Activated T-cell treated with anti-CD3 and anti-CD28 coated beads for 1 hour (primary cell): ENCODE results near the gene GRID1.
A peak's percentile ranks its signal among the peaks of the same experiment; 100 is the strongest.
"Not testable (repeated sequence)": the region's sequence is repeated elsewhere in the genome, so short reads cannot be mapped to it uniquely, and the experiment has no call there.

Source experiments
- DNase-seq: peaks from one replicate; pipeline ENCODE4 v3.0.0-alpha.2; 2020; ENCODE audit warnings: low read depth

The GRID1 gene

DNA sequence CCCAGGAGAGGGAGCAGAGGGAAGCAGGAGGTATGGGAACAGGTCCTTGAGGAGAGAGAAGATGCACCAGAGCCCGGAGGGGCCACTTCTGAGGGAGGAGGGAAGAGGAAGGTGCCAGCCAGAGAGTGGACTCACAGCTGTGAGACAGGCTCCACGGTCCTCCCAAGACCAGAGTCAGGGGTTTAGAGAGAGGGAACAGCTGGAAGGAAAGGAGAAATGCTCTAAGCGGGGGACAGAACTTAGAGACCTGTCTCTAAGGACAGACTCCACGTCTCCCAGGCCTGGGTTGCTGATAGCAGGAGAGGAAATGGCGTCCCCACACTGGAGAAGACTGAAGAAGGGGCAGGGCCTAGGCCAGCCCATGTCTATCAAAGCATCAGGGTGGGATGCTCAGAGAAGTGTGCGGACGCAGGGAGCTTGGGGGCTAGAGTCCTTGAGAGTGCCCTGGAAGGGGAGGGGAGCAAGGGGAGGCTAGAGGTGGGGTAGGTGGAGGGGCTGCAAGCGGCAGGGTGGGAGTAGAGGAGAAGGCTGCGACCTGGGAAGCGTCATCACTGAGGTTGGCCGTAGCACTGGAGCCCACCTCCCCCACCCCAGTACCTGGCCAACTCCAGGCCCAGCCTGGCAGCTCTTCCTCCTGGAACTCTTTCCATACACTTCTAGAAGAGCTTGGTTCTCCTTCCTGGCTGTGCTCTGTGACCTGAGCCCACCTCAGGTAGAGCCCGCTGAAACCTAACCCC, 25.6 kb upstream of the GRID1 start:
- DNase-seq, result no peak

DNA sequence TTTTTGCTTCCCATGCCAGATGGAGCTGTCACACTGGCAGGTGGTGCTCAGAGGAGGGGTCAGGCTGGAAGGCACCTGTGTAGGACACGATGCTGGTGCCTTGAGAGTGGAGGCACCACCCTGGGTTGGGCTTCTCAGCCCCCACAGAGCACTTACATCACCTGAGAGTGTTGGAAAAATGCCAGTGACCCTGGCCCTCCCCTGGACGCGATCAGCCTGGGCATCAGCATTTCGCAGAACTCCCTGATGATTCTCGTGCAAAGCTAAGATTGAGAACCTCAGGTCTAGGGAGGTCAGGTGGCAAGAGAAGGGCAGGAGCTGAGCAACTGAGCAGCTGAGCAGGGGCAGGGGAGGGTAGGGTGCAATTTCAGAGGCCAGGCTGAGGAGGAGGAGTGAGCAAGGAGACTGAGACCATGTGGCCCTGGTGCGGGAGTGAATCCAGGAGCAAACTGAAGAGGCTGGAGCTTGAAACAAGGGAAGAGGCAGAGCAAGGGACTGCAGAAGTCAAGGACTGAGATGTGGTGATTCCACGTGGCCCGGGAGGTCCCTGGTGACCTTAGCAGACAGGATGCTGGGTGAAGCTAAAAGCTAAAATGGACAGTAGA, 24.7 kb upstream of the GRID1 start:
- no peak for DNase-seq

DNA sequence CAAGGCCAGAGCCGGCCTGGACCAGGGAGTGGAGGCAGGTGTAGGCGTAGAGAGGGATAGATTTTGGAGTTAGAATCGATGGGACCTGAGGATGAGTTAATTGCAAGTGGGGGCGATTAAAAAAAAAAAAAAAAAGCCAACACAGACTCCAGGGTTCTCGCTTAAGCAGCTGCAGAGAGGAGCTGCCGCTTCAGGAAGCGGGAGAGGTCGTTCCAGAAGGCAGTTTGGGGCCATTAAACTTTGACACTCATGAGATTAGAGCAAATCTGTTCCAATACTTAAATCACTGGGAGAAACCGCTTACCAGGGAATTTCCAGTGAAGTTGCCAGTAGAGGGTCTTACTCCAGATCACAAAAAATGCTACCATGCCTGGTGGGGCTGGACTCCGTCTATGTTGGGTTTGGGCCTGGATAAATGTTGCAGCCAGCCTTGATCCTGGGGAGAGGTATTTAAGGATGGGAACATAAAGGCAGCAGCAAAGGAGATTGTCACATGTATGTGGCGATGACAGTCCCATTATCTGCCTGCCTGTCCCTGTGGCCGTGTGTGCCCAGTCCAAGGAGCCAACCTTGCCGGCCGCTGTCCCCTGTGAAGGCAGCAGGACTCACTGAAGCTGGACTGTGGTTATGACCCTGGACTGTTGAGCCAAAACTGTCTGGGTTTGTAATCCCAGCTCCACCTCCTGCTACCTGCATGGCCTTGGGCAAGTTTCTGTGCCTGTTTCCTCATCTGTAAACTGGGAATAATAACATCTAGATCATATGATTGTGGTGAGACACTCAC, 23.9 kb upstream of the GRID1 start:
- no peak for DNase-seq

DNA sequence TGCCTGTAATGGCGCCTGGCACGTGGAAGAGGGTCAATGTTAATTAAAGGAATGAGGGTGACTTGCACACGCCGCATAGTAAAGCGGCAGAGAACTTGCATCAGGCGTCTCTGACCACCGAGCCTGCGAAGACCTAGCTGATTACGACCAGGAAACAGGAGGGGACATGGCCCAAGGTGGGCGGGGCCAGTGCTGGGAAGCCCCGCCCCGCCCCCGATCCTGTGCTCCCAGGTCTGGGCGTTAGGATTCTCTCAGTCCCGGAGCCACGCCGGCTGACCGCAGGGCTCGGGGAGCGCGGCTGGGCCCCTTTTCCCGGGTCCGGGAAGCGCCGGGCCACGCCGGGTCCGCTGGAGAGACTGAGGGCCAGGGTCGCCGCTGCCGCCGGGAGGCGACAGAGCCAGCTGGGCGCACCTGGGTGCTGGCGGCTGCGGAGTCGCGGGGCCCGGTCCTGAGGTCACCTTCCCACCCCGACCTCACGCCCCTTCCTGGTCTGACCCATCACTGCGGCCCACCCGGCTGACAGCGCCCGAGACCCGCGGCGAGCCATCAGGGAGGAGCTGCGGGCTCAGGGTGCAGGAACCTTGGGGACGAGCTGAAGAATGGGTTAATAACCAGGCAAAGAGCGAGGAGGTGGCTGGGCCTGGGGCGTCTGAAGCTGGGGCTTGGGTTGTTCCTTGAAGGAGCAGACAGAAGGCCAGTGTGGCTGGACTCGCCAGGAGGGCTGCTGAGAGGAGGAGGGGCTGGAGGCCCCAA, 23.0 kb upstream of the GRID1 start:
- DNase-seq, result no peak

DNA sequence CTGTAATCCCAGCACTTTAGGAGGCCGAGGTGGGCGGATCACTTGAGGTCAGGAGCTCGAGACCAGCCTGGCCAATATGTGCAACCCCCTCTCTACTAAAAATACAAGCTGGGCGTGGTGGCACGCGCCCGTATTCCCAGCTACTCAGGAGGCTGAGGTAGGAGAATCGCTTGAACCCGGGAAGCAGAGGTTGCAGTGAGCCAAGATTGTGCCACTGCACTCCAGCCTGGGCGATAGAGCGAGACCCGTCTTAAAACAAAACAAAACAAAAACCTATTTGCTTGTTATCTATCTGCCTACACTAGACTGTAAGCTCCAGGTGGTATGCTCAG, 22.5 kb upstream of the GRID1 start:
- DNase-seq, result not testable (repeated sequence)

DNA sequence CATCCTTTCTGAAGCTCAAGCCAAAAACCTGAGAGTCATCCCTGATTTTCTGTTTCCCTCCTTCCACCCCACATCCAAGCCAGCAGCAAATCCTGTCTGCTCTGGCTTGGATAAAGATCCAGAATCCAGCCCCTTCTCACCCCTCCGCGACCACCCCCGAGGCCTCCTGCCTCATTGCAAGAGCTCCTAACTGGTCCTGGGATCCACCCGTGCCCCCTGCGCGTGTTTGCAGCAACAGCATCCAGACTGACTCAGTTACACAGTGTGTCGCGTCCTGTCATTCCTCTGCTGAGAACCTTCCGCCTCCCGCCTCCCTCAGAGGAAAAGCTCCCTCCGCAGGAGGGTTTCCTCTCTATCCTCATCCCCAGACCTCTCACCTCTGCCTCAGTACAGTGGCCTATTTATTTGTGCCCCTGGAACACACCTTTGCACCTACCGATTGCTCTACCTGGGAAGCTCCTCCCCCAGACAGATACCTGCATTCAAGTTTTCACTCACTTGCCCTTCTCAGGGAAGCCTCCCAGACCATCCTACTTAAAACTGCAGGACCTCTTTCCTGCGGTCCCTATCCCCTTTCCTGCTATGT, 21.6 kb upstream of the GRID1 start:
- DNase-seq, result no peak

DNA sequence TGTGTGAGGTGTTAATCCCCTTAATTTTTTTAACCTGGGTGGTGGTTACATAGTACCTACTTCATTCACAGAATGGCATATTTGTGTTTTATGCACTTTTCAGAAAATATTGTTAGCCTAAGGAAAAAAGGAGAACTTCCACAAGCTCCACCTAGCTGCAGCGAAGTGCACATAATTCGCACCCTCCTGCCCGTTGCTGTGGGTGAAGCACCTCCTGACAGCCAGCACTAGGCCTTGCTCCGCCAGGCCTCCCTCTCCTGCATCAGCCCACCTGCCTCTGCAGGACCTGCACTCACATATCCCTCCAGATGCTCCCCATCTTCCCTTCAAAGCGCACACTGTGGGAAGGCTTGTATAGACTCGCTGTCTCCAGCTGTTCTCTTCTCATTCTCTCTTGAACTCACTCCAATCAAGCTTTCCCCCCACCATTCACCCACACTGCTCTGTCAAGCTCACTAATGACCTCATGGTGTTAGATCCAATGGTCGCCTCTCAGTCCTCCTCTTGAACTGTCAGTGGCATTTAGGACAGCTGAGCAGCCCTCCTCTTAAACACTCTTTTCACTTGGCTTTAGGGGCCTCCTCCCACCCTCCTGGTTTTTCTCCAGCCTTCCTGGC, 20.7 kb upstream of the GRID1 start:
- DNase-seq, result no peak

DNA sequence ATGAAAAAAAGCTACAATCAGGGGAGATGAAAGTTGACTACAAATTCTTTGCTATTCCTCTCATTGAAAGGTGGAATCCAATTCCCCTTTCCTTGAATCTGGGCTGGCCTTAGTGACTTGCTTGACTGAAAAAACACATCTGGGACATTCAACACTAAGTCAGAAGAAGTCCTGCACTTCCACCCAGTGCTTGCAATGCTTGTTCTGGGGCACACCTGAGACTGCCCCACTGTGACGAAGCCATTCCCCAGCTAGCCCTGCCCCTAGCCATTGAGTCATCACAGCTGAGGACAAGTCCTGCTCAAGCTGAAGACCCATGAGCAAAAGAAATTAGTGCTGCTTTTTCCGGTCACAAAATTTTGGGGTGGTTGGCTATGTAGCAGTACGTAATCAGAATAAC, 19.2 kb upstream of the GRID1 start:
- no peak for DNase-seq

DNA sequence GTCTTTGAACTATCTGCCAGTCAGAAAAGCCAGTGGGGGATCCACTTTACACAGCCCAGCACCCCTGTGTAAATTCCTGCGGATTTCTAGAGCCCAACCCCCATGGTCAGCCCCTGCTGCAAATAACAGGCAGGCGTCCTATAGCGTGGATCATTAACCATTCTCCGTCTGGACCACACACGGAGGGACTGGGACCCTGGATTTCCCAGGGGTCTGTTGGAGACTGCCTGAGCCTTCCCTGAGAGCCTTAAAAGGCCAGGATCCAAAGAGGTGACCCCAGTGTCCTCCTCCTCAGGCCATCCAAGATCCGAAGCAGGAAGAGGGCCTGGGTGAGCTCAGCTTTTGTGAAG, 11.2 kb upstream of the GRID1 start:
- no peak for DNase-seq

DNA sequence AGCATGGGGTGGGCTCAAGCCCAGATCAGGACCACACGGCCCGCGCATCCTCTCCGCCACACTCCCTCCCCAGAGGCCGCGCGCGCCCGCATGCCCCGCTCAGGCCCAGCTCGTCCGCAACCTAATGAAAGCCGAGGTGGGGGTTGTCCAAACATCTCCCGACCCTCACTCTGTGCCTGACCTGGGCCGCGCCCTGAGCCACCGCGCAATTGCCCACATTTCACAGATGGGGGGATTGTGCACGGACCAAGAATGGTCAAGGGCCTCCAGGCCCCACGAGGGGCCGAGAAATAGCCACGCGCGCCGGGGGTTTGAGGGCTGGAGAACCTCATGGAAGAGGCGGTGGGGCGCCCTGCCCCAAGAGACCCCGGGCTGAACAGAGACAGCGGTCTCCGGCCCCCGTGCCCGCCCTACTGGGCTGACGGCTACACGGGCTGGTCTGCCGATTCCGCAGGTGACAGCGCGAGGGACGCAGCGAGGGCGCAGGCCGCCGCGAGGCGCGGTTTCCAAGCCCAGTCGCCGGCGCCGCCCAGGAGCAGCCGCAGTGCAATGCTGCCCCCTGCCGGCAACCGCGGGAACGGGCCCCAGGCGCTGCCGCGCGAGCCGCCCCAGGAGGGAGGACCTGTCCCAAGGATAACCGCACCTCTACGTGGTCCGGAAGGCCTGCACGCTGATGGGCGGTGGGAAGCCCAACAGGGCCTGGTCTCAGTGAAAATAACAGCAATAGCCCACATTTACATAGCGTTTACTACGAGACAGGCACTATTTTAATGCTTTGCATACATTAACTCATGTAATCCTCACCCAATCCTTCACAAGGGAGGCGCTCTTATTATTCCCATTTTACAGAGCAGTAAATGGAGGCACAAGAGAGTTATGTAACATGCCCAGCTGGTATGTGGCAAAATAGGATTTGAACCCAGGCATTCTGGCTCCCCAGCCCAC, 10.5 kb upstream of the GRID1 start:
- DNase-seq, result peak; percentile 77

DNA sequence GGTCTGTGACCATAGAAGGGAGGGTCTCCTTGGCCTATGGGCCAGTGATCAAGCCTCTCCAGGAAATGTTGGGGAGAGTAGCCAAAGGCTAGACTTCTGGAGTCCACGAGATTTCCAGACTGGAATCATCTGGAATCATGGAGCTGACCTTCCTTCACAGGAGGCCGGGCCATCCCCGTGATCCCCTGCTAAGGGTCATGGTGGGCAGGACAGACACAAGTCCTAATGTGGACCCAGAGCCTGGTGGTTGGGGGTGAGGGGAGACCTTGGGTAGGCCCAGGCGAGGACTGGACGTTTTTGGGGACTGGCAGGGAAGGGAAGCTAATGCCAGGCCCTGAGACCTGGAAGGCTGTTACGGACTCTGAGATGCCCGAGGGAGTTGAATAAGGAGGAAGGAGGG, 9.8 kb upstream of the GRID1 start:
- DNase-seq, result no peak

DNA sequence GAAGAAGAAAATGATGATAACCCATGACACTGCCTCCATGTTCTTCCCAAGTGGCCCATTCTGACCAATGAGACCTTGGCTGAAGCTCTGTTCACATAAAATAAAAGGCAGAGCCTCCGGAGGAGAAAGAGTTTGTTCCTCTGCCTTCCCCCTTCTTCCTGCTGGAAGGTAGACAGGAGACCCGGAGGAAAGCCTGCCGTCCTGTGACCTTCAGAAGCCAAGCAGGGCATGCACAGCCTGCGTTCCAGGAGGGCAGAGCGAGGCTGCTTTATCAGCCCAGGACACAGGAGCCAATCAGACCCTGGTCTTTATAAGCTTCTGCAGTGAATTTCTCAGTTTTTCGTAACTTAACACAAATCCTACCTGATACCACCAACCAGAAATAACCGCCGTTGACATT, 8.6 kb upstream of the GRID1 start:
- DNase-seq, result no peak

DNA sequence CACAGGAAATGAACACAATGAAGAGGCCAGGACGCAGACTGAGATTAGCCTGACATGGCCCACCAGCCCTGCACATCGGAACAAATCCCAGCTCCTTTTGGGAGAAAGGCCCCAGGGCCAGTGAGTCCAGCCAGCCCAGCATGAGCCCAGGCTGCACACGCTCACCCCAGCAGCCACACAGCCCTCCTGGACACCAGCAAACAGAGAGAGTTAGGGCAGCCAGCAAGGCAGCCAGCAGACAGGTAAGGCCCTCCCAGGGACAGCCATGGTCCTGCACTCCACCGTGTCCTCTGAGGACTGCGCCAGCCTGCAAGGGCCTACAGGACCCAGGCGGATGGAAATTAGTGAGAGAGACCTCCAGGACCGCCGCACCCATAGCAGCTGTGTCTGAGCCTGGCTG, 8.1 kb upstream of the GRID1 start:
- no peak for DNase-seq

DNA sequence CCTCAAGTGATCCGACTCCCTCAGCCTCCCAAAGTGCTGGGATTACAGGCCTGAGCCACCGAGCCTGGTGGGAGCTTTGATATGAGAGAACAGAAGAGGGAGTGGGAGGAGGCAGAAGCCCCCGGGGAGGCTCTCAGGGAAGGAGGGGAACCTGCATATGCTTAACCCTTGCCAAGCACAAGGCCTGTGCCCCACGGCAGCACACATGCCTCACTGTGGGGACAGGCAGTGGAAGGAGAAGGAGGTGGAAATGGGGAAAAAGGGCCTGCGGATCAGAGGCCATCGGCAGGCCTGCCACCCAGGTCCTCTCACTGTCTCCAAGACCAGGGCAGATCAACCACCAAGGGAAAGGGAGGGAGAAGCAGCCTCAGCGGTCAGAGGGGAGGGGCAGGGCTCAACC, 7.2 kb upstream of the GRID1 start:
- no peak for DNase-seq

DNA sequence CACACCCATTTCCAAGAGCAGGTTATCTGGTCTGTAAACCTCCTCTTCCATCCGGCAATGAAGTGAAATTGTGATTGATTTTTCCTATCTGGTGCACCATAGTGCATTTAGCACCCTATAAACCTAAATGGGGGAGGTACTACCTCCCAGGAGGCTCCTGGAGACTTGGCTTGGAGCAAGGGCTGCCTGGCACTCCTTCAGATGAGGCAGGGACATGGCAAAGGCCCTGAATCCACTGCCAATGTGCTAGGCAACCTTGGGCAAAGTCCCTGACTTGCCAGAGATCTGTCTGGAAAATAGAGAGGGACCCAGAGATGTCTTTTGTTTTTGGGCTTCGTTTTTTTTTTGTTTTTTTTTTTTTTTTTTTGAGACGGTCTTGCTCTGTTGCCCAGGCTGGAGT, 6.7 kb upstream of the GRID1 start:
- DNase-seq, result no peak

DNA sequence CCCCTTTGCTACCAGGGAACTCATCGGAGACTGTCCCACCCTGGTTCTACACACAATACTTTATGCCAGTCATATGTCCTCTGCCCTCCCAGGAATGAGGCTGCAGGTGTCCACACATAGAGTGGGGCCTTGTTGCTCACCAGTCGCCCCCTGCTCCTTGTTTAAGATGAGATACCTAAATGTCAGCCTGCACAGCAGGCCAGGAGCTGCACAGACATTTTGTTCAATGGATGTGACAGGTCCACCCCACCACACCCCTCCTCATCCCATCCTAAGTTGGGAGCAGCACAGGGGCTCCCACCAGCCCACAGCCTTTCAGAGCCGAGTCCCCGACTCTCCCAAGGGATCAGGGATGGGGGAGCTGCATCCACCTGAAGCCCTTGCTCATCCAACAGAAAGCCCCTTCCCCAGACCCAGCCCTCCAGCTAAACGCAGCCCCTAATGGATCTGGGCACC, 6.2 kb upstream of the GRID1 start:
- DNase-seq, result no peak

DNA sequence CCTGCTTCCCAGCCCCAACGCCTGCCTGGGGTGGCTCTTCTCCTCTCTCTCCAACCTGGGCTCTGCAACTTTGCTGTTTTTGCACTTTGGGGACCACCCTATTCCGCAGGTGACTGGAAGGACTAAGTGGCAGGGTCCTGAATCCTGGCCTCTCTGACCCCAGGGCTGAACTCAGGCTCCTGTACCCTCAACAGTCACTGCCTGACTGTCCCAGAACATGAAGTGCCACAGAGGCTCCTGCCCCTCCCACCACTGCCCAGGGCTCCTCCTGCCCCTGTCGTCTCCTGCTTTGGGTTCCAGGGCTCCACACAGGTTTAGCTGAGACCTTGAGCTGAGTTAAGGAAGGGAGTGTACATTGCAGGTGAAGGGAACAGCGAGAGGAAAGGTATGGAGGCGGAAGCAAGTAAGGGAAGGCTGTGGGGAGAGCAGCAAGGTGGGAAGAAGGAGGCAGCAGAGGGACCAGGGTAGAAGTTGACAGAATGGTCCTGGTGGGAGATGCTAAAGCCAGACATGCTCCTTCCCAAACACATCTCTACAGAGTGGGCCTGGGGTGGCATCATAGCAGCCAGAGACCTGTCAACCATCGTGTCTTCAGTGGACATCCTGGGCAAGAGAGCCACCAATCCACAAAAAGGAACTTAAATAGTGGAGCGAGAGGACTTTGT, 5.7 kb upstream of the GRID1 start:
- DNase-seq, result no peak

DNA sequence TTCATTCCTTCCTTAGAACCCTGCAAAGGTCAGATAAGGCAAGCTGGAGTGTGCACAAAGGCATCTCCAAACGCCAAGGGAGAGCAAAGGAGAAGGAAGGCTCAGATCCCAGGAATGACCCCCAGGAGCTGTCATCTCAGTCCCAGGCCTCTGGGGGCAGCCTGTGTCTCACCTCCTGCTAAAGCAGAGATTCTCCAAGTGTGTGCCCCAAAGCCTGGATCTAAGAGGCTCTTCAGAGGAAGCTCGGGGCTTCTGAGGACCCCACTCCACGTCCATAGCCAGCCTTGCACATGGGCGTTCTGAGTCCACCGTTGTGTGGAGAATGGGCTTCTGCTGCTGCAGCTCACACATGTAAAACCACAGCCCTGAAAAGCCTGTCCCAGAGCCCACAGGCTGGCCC, 5.1 kb upstream of the GRID1 start:
- no peak for DNase-seq

DNA sequence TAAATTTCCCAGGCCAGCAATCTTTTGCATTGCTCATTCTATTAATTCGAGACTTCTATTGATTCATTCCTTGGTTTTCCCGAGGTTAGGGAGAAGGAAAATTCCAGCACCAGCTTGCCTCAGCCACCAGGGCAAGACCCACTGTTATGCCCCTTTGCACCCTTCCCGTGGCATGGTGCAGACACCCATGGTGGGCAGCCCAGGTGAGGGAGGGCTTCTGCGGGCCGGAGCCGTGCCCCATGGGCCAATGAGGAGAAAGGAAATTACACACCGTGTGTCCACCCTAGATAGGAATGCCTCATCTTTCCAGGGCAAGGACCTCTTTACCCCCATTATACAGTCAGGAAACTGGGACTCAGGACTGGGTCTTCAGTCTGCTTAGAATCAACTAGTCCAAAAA, 4.5 kb upstream of the GRID1 start:
- no peak for DNase-seq

DNA sequence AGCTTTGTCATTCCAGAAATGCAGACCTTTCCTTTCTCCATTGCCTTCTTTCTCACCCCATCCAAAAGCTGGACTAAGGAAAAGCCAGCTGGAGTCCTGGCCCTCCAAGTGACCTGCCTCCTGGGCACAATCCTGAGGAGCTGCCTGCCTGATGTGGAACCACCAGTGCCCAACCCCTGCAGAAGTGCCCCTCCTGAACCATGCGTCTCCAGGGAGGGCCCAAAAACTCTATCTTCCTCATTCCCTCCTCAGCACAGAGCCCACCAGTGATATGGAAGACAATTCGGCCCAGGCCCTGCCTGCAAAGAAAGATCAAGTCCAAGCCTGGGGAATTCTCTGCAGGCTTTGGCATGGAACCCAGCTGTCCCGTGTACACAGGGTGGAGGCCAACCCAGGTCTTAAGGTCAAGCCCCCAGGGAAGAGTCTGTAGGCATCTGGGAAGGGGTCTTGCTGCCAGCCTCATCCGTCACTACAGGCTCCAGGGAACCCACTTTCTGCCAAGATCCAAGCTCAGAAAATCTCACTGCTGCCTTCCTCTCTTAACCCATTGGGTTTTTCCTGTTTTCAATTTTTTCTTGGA, 3.5 kb upstream of the GRID1 start:
- no peak for DNase-seq
